ENCODE measurements around the gene MEIOC.
"Not testable (repeated sequence)": the region's sequence is repeated elsewhere in the genome, so short reads cannot be mapped to it uniquely, and the experiment has no call there.

The MEIOC gene

GRCh38 chr17:44655983-44656710 is at the start of gene MEIOC:
Gene MEIOC, plus strand, starts transcription at chr17:44656468. Its CDS starts 146 bp downstream, at chr17:44656614.
- DNase-seq (ENCODE audit: low spot score): peak; percentile 87

- DNase-seq (ENCODE audit: low spot score): no peak
Observed at GRCh38 chr17:44606658-44607057, 49.6 kb upstream of the MEIOC start.

GRCh38 chr17:44607836-44608690 is 48.2 kb upstream of the MEIOC start:
- DNase-seq (ENCODE audit: low spot score): peak; percentile 79

GRCh38 chr17:44608727-44609435 is 47.4 kb upstream of the MEIOC start:
- no peak for DNase-seq (ENCODE audit: low spot score)

GRCh38 chr17:44610331-44610730 is 45.9 kb upstream of the MEIOC start:
- no peak for DNase-seq (ENCODE audit: low spot score)

GRCh38 chr17:44610871-44611270 is 45.4 kb upstream of the MEIOC start:
- no peak for DNase-seq (ENCODE audit: low spot score)

- no peak for DNase-seq (ENCODE audit: low spot score)
Observed at GRCh38 chr17:44614862-44615261, 41.4 kb upstream of the MEIOC start.

GRCh38 chr17:44618652-44619051 is 37.6 kb upstream of the MEIOC start:
- DNase-seq (ENCODE audit: low spot score): not testable (repeated sequence)

GRCh38 chr17:44623070-44623725 is 33.1 kb upstream of the MEIOC start:
- DNase-seq (ENCODE audit: low spot score): no peak

GRCh38 chr17:44627513-44628242 is 28.6 kb upstream of the MEIOC start:
- DNase-seq (ENCODE audit: low spot score): peak; percentile 65

- peak; percentile 96 for DNase-seq (ENCODE audit: low spot score)
Observed at GRCh38 chr17:44628243-44629188, 27.8 kb upstream of the MEIOC start.

GRCh38 chr17:44629314-44629713 is 27.0 kb upstream of the MEIOC start:
- DNase-seq (ENCODE audit: low spot score): no peak

GRCh38 chr17:44630703-44631102 is 25.6 kb upstream of the MEIOC start:
- DNase-seq (ENCODE audit: low spot score): no peak

GRCh38 chr17:44633998-44634397 is 22.3 kb upstream of the MEIOC start:
- no peak for DNase-seq (ENCODE audit: low spot score)

GRCh38 chr17:44634401-44634800 is 21.9 kb upstream of the MEIOC start:
- not testable (repeated sequence) for DNase-seq (ENCODE audit: low spot score)

GRCh38 chr17:44636562-44636961 is 19.7 kb upstream of the MEIOC start:
- no peak for DNase-seq (ENCODE audit: low spot score)

GRCh38 chr17:44637066-44637465 is 19.2 kb upstream of the MEIOC start:
- DNase-seq (ENCODE audit: low spot score): no peak

- DNase-seq (ENCODE audit: low spot score): no peak
Observed at GRCh38 chr17:44642834-44643233, 13.4 kb upstream of the MEIOC start.

- DNase-seq (ENCODE audit: low spot score): no peak
Observed at GRCh38 chr17:44645341-44645740, 10.9 kb upstream of the MEIOC start.

- DNase-seq (ENCODE audit: low spot score): no peak
Observed at GRCh38 chr17:44646280-44646679, 10.0 kb upstream of the MEIOC start.
